ENCODE data around the gene RET. TPM values are rescaled to one million over a fixed set of nuclear protein-coding genes. Genes with fewer than 3 reads are reported as not detected.

RET gene
- total RNA-seq, 1 donor from 2014 or later, result 1.2 TPM

GRCh38 chr10:43044961-43045621 lies 31.8 kb upstream of the RET start:
- no peak for DNase-seq

GRCh38 chr10:43045631-43046287 lies 31.1 kb upstream of the RET start:
- DNase-seq, result no peak

GRCh38 chr10:43046288-43046991 lies 30.4 kb upstream of the RET start:
- no peak for DNase-seq

GRCh38 chr10:43047288-43047970 lies 29.4 kb upstream of the RET start:
- no peak for DNase-seq

GRCh38 chr10:43048301-43049051 lies 28.4 kb upstream of the RET start:
- no peak for DNase-seq

- no peak for DNase-seq
These were observed 27.8 kb upstream of the RET start for GRCh38 chr10:43049081-43049551.

GRCh38 chr10:43050011-43050410 lies 26.9 kb upstream of the RET start:
- no peak for DNase-seq

- no peak for DNase-seq
These were observed 23.0 kb upstream of the RET start for GRCh38 chr10:43053825-43054224.

- no peak for DNase-seq
These were observed 22.3 kb upstream of the RET start for GRCh38 chr10:43054593-43054992.

- no peak for DNase-seq
These were observed 21.7 kb upstream of the RET start for GRCh38 chr10:43055217-43055616.

- no peak for DNase-seq
These were observed 20.8 kb upstream of the RET start for GRCh38 chr10:43055991-43056567.

- no peak for DNase-seq
These were observed 20.3 kb upstream of the RET start for GRCh38 chr10:43056568-43057011.

GRCh38 chr10:43057231-43057711 lies 19.6 kb upstream of the RET start:
- DNase-seq, result no peak

GRCh38 chr10:43057831-43058340 lies 19.0 kb upstream of the RET start:
- DNase-seq, result no peak

- DNase-seq, result no peak
These were observed 18.0 kb upstream of the RET start for GRCh38 chr10:43058716-43059335.

GRCh38 chr10:43059336-43059720 lies 17.5 kb upstream of the RET start:
- DNase-seq, result no peak

- no peak for DNase-seq
These were observed 17.0 kb upstream of the RET start for GRCh38 chr10:43059828-43060227.

- no peak for DNase-seq
These were observed 16.6 kb upstream of the RET start for GRCh38 chr10:43060291-43060690.

GRCh38 chr10:43061331-43061730 lies 15.5 kb upstream of the RET start:
- DNase-seq, result no peak

GRCh38 chr10:43061760-43062159 lies 15.1 kb upstream of the RET start:
- DNase-seq, result peak; percentile 6

Measured in dermis blood vessel endothelial cell (primary cell).